Measurements from ENCODE around the gene ATOH8.

Gene ATOH8

DNA sequence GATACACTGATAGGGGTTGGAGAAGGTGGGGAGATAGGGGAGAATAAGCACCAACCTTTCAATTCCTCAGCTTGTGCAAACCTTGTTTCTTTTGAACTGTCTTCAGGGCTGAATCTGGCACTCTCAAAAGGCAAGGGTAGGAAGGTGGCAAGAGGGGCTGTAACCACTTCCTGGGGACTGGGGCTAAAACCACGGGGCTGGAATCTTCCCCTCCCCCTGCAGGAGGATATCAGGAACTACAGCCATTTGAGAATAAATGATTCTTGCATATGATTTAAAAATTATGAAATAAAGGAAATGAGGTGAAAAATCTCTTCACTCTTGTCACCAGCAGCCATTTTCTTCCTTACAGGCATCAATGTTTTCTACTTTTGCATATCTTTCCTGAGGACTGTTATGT, 50.8 kb downstream of the ATOH8 start:
- ChIA-PET POLR2A (ENCODE audit: low non-redundant PET) (no interaction called here), CTCF (interaction anchor here (0.6 to 1.4 kb wide), 5 partner anchors 9 to 210 kb away, joined by 3 to 8 read pairs (median 4); no protein-coding TSS in a partner anchor)
- peak; percentile 54 for DNase-seq (ENCODE audit: low spot score)
- no peak overlapping the region for H3K27ac ChIP-seq
- TF ChIP-seq, protein P1, sequence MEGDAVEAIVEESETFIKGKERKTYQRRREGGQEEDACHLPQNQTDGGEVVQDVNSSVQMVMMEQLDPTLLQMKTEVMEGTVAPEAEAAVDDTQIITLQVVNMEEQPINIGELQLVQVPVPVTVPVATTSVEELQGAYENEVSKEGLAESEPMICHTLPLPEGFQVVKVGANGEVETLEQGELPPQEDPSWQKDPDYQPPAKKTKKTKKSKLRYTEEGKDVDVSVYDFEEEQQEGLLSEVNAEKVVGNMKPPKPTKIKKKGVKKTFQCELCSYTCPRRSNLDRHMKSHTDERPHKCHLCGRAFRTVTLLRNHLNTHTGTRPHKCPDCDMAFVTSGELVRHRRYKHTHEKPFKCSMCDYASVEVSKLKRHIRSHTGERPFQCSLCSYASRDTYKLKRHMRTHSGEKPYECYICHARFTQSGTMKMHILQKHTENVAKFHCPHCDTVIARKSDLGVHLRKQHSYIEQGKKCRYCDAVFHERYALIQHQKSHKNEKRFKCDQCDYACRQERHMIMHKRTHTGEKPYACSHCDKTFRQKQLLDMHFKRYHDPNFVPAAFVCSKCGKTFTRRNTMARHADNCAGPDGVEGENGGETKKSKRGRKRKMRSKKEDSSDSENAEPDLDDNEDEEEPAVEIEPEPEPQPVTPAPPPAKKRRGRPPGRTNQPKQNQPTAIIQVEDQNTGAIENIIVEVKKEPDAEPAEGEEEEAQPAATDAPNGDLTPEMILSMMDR (conservative IDR thresholded peaks at IDR 0.05; ENCODE audit: low read depth): peak; percentile 34

DNA sequence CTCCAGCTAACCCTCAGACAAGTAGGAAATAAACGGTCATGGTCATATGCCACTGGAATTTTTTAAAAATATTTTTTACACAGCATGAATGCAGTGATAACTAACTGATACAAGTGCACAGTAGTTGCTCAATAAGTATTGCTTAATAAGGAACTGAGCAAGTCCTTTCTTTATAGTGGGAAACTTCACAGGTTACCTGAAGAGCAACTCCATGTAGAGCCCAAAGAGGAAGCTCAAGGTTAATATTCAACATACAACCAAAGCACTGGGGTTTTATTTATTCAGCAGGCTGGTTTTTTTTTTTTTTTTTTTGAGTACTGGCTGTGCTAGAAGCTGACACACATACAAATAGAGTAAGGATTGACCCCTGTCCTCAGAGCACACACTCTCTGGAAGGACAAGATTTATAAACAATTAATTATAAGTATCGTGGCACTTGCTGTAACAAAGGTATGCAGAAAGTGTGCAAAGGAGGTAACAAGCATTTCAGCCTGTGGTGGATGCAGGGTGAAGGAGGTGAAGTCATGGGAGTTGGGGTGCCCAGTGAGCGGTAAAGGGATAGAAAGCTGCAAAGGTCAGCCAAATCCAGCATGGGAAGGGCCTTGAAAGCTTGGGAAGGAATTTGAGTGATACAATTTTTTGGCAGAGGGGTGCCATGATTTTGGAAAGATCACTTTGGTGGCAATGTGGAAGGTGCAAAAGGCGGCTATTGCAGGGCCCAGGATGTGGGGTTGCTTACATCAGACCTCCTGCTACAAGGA, 52.7 kb downstream of the ATOH8 start:
- TF ChIP-seq, protein P1 (conservative IDR thresholded peaks at IDR 0.05; ENCODE audit: low read depth): no peak
- ChIA-PET CTCF (interaction anchor here (0.5 to 1.1 kb wide), 5 partner anchors 11 to 329 kb away, joined by 3 read pairs; no protein-coding TSS in a partner anchor), POLR2A (ENCODE audit: low non-redundant PET) (no interaction called here)
- DNase-seq (ENCODE audit: low spot score): no peak
- H3K27ac ChIP-seq: no peak overlapping the region

GRCh38 chr2:85807756-85808155, 54.0 kb downstream of the ATOH8 start:
- H3K27ac ChIP-seq: no peak overlapping the region
- ChIA-PET CTCF (interaction anchor here (0.8 kb wide), 1 partner anchor 44 kb away, joined by 3 read pairs; no protein-coding TSS in a partner anchor), POLR2A (ENCODE audit: low non-redundant PET) (no interaction called here)
- TF ChIP-seq, protein P1 (conservative IDR thresholded peaks at IDR 0.05; ENCODE audit: low read depth): no peak
- no peak for DNase-seq (ENCODE audit: low spot score)

DNA sequence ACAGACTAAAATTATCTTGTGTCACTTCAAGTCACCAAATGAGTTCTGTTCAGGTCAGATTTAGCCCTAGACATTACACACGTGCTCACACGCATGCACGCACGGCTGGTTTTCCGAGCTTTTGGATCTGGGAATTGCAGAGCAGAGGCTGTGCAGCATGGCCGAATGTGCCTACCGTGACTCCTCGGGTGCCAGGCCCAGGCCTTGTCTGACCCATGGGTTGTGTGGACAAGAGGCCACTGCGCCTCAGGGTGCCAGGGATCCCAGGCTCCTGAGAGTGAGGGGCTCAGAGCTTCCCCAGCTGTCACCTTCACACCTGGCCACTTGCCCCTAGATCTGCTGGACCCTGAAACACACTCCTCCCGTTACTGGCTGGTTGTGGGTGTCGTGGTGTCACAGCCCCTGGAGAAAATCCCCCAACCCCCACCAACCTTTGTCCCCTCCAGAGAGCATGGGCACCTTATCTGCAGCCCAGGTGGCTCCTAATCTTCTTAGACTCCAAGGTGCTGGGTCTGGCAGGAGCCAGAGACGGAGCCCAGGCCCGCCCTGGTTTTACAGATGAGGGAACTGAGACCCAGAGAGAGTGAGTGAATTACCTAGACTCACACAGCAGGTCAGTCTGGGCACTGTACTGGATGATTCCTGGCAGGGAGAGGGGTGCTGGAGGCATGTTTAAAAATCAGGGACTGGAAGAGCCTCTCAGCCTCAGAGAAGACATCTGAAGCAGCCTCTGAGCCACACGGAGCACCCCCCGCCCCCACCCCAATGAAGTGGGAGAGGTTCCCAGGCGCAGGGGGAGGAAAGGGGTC, 56.8 kb downstream of the ATOH8 start:
- CTCF ChIA-PET: interaction anchor here (6.8 kb wide), 1 partner anchor 81 kb away, joined by 99 read pairs; no protein-coding TSS in a partner anchor
- peak overlapping the region; percentile 58 for H3K27ac ChIP-seq
- POLR2A ChIA-PET (ENCODE audit: low non-redundant PET): no interaction called here

GRCh38 chr2:85811180-85812093, 57.6 kb downstream of the ATOH8 start:
- H3K27ac ChIP-seq: peak overlapping the region; percentile 58
- TF ChIP-seq, protein P1 (conservative IDR thresholded peaks at IDR 0.05; ENCODE audit: low read depth): no peak
- no peak for DNase-seq (ENCODE audit: low spot score)
- CTCF ChIA-PET: interaction anchor here (1.1 to 6.8 kb wide), 2 partner anchors 62 to 82 kb away, joined by 5 to 99 read pairs; no protein-coding TSS in a partner anchor
- POLR2A ChIA-PET (ENCODE audit: low non-redundant PET): no interaction called here

More for the DNA sequence above, 56.8 kb downstream of the ATOH8 start:
- DNase-seq (ENCODE audit: low spot score): no peak
- TF ChIP-seq, protein P1 (conservative IDR thresholded peaks at IDR 0.05; ENCODE audit: low read depth): no peak
